A172 (cell line): Measurements from ENCODE around the gene RGL1. TPM values are rescaled to one million over a fixed set of nuclear protein-coding genes. Genes with fewer than 3 reads are reported as not detected.
A peak's percentile ranks its signal among the peaks of the same experiment; 100 is the strongest.
"Not testable (repeated sequence)": the region's sequence is repeated elsewhere in the genome, so short reads cannot be mapped to it uniquely, and the experiment has no call there.

Experiments
- DNase-seq: peaks from one replicate; pipeline ENCODE4 v3.0.0-alpha.2; 2015; ENCODE audit warnings: low spot score
- total RNA-seq: library from RNA; depleted of rRNA; stranded (reverse); fragments of >200 nt; shearing (Covaris generic); gene quantifications from 2 replicates; pipeline ENCODE4 v1.2.3, GENCODE V29; 2014

Gene RGL1
- total RNA-seq, 1 experiment from 2014 or later: 5.6 TPM

- DNase-seq: not testable (repeated sequence)
These were observed 19.0 kb upstream of the RGL1 start for GRCh38 chr1:183785921-183786320.

- no peak for DNase-seq
These were observed 17.2 kb upstream of the RGL1 start for GRCh38 chr1:183787704-183788103.

GRCh38 chr1:183791319-183791718 lies 13.6 kb upstream of the RGL1 start:
- DNase-seq: no peak

GRCh38 chr1:183792300-183792699 lies 12.6 kb upstream of the RGL1 start:
- no peak for DNase-seq

GRCh38 chr1:183794088-183794487 lies 10.8 kb upstream of the RGL1 start:
- no peak for DNase-seq

GRCh38 chr1:183800449-183800848 lies 4.5 kb upstream of the RGL1 start:
- no peak for DNase-seq

- DNase-seq: no peak
These were observed 3.3 kb upstream of the RGL1 start for GRCh38 chr1:183801649-183802048.

- DNase-seq: no peak
These were observed 533 bp upstream of the RGL1 start for GRCh38 chr1:183804387-183804786.

GRCh38 chr1:183806125-183806524 lies 1.2 kb downstream of the RGL1 start:
- DNase-seq: no peak

- DNase-seq: no peak
These were observed 1.8 kb downstream of the RGL1 start for GRCh38 chr1:183806675-183807074.

- DNase-seq: no peak
These were observed 2.7 kb downstream of the RGL1 start for GRCh38 chr1:183807549-183808168.

GRCh38 chr1:183808296-183809027 lies 3.5 kb downstream of the RGL1 start:
- no peak for DNase-seq

- DNase-seq: no peak
These were observed 5.2 kb downstream of the RGL1 start for GRCh38 chr1:183810121-183810520.

GRCh38 chr1:183810756-183811544 lies 6.0 kb downstream of the RGL1 start:
- no peak for DNase-seq

- DNase-seq: no peak
These were observed 7.2 kb downstream of the RGL1 start for GRCh38 chr1:183812128-183812527.

- peak; percentile 51 for DNase-seq
These were observed 8.0 kb downstream of the RGL1 start for GRCh38 chr1:183812686-183813569.

- no peak for DNase-seq
These were observed 9.3 kb downstream of the RGL1 start for GRCh38 chr1:183814121-183814681.

GRCh38 chr1:183816110-183816509 lies 11.2 kb downstream of the RGL1 start:
- DNase-seq: no peak

GRCh38 chr1:183817576-183818288 lies 12.8 kb downstream of the RGL1 start:
- DNase-seq: no peak

GRCh38 chr1:183819059-183819458 lies 14.1 kb downstream of the RGL1 start:
- no peak for DNase-seq
